Adrenal gland (tissue), 12 donors: ENCODE data around the gene CLSTN3. TPM values are rescaled to one million over a fixed set of nuclear protein-coding genes. Genes with fewer than 3 reads are reported as not detected.

Experiments used
- DNase-seq, 7 donors: peaks; one replicate each; pipeline ENCODE4 v3.0.0-alpha.2; 2019 to 2020
- H3K27ac ChIP-seq, 5 donors: fragments of 200-600 bp; sonication (generic) in 4 of 5; 1 replicate in 3 of 5; 2 replicates in 2 of 5; pipeline versions ENCODE4 v1.5.1 to v1.8.0; 2016 to 2020; ENCODE audit warnings: mild to moderate bottlenecking in 1 of 5
- H3K27me3 ChIP-seq: fragments of 200-600 bp; 2 replicates; pipeline ENCODE4 v1.8.0; 2021
- H3K36me3 ChIP-seq, 2 donors: fragments of 200-600 bp; replicated peaks in 1 of 2; 1 replicate in 1 of 2; 2 replicates in 1 of 2; pipeline versions ENCODE4 v1.5.1 to v1.8.0; 2018 to 2022
- H3K4me1 ChIP-seq, 2 donors: fragments of 200-600 bp; replicated peaks in 1 of 2; 1 replicate in 1 of 2; 2 replicates in 1 of 2; pipeline versions ENCODE4 v1.5.1 to v1.8.0; 2018 to 2021
- H3K4me3 ChIP-seq, 4 donors: fragments of 200-600 bp; sonication (generic) in 3 of 4; one replicate each; pipeline ENCODE4 v1.5.1; 2016 to 2018
- H3K9me3 ChIP-seq, 3 donors: fragments of 200-600 bp; sonication (generic) in 1 of 3; replicated peaks in 1 of 3; 1 replicate in 2 of 3; 2 replicates in 1 of 3; pipeline versions ENCODE4 v1.5.1 to v1.8.0; 2016 to 2021
- CTCF ChIP-seq, 6 experiments: fragments of 450-650 bp in 4 of 6; fragments of 200-600 bp in 2 of 6; sonication (generic) in 1 of 6; IDR thresholded peaks; 1 replicate in 5 of 6; 2 replicates in 1 of 6; pipeline versions ENCODE4 v1.5.1 to v1.8.0; 2016 to 2021; ENCODE audit warnings: antibody characterized with exemption in 6 of 6, mild to moderate bottlenecking in 2 of 6, moderate library complexity in 1 of 6
- POLR2A ChIP-seq, 2 donors: fragments of 450-650 bp; IDR thresholded peaks; one replicate each; pipeline ENCODE4 v1.6.1; 2017; ENCODE audit warnings: antibody characterized with exemption in 2 of 2, mild to moderate bottlenecking in 2 of 2, moderate library complexity in 1 of 2
- WGBS, 4 donors: extraction: QIAGEN DNeasy Blood & Tissue Kit in 2 of 4; methylation state at CpG; one replicate each; pipeline versions ENCODE4 v1.1.5 to v1.1.7; 2013 to 2017; 5-methylcytosine and 5-hydroxymethylcytosine counted together
- intact Hi-C, 2 donors: fragments of 100-400 bp; cut with DNase I; formaldehyde crosslinking; loops; one replicate each; pipeline versions ENCODE4 v1.14.1 to v1.15.0; 2022 to 2023
- polyA plus RNA-seq, 3 donors: library from polyadenylated mRNA; stranded (reverse); fragments of 200-250 nt in 2 of 3; fragments of 350-450 nt in 1 of 3; fragmentation: Illumina TruSeq in 1 of 3; extraction: RNeasy Lipid Tissue Mini Kit (QIAGEN cat#74804) in 1 of 3; gene quantifications; one replicate each; pipeline ENCODE4 v1.2.3, GENCODE V29; 2013 to 2014
- total RNA-seq, 9 donors: library from RNA; depleted of rRNA in 4 of 9; stranded (reverse); fragments of >200 nt in 4 of 9; fragments of 120-200 nt in 1 of 9; fragmentation: NEBNext Ultra II Directional in 1 of 9; extraction: Animal tissue kit (Norgen Biotek cat#: 25700) in 1 of 9; gene quantifications; one replicate each; pipeline versions ENCODE4 v1.1.0 to v1.2.4, GENCODE V29; 2013 to 2023
- donor health status: healthy with polysubstance abuse.
- donor health status: Bipolar disorder and iron deficiency.
- donor health status: DM: yes; HTN: yes; CAD: no.
- donor health status: DM: no; HTN: no; CAD: no.
- donor health status: DM: no; HTN: no; CAD: no.
- donor health status: DM: yes; HTN: yes; CAD: no.

The CLSTN3 gene
- total and polyA plus RNA-seq, 12 donors: 9.3 to 175 (median 42.8) TPM

- Histone ChIP-seq H3K36me3 (peaks cover 0 to 48% of the 10 kb centered on the region in 2 donors), H3K4me1 (no peaks in the 10 kb centered on the region), H3K27me3 (no peaks in the 10 kb centered on the region), H3K9me3 (no peaks in the 10 kb centered on the region), H3K4me3 (no peak overlapping the region), H3K27ac (no peak overlapping the region)
- TF ChIP-seq CTCF (IDR thresholded peaks at IDR 0.05): no peak
- TF ChIP-seq POLR2A (IDR thresholded peaks at IDR 0.05): no peak
- DNase-seq: peak in 1 of 7 donors; percentile 48
- intact Hi-C loops: no loop called here
- 58 to 81% (median 67%) methylated on average over 4 of the region's 4 CpGs for WGBS, 4 donors
Measured at GRCh38 chr12:7145671-7146070, 15.5 kb downstream of the CLSTN3 start.

GRCh38 chr12:7146228-7146627 lies 16.1 kb downstream of the CLSTN3 start:
- no peaks in the 10 kb centered on the region for H3K4me1 ChIP-seq
- WGBS, 4 donors: 87 to 93% (median 90%) methylated on average over 7 of the region's 7 CpGs
- DNase-seq: peak in 1 of 7 donors; percentile 48
- H3K4me3 ChIP-seq: no peak overlapping the region
- H3K27ac ChIP-seq: no peak overlapping the region
- TF ChIP-seq CTCF (IDR thresholded peaks at IDR 0.05): no peak
- no peak for TF ChIP-seq POLR2A (IDR thresholded peaks at IDR 0.05)
- no peaks in the 10 kb centered on the region for H3K27me3 ChIP-seq
- H3K36me3 ChIP-seq: peaks cover 0 to 50% of the 10 kb centered on the region in 2 donors
- intact Hi-C loops: no loop called here
- no peaks in the 10 kb centered on the region for H3K9me3 ChIP-seq

- no peaks in the 10 kb centered on the region for H3K9me3 ChIP-seq
- 93 to 100% (median 95%) methylated on average over 7 of the region's 7 CpGs for WGBS, 4 donors
- H3K36me3 ChIP-seq: peaks cover 0 to 47% of the 10 kb centered on the region in 2 donors
- TF ChIP-seq POLR2A (IDR thresholded peaks at IDR 0.05): no peak
- TF ChIP-seq CTCF (IDR thresholded peaks at IDR 0.05): no peak
- no peaks in the 10 kb centered on the region for H3K4me1 ChIP-seq
- H3K4me3 ChIP-seq: no peak overlapping the region
- intact Hi-C loops: no loop called here
- peak in 2 of 7 donors; percentile 17 to 49 for DNase-seq
- no peaks in the 10 kb centered on the region for H3K27me3 ChIP-seq
- no peak overlapping the region for H3K27ac ChIP-seq
Measured at GRCh38 chr12:7146906-7147305, 16.7 kb downstream of the CLSTN3 start.

- Histone ChIP-seq H3K9me3 (no peaks in the 10 kb centered on the region), H3K27me3 (no peaks in the 10 kb centered on the region), H3K27ac (no peak overlapping the region), H3K4me3 (no peak overlapping the region), H3K4me1 (no peaks in the 10 kb centered on the region), H3K36me3 (peaks cover 0 to 67% of the 10 kb centered on the region in 2 donors)
- DNase-seq: peak in 1 of 7 donors; percentile 45
- 76 to 88% (median 85%) methylated on average over 9 to 12 of the region's 12 CpGs for WGBS, 4 donors
- intact Hi-C loops: no loop called here
- no peak for TF ChIP-seq CTCF (IDR thresholded peaks at IDR 0.05)
- no peak for TF ChIP-seq POLR2A (IDR thresholded peaks at IDR 0.05)
Measured at GRCh38 chr12:7150356-7150755, 20.2 kb downstream of the CLSTN3 start.
